ENCODE data around the gene NHLH1. TPM values are rescaled to one million over a fixed set of nuclear protein-coding genes. Genes with fewer than 3 reads are reported as not detected.

The NHLH1 gene
- total RNA-seq = not detected in 2 replicates

DNA sequence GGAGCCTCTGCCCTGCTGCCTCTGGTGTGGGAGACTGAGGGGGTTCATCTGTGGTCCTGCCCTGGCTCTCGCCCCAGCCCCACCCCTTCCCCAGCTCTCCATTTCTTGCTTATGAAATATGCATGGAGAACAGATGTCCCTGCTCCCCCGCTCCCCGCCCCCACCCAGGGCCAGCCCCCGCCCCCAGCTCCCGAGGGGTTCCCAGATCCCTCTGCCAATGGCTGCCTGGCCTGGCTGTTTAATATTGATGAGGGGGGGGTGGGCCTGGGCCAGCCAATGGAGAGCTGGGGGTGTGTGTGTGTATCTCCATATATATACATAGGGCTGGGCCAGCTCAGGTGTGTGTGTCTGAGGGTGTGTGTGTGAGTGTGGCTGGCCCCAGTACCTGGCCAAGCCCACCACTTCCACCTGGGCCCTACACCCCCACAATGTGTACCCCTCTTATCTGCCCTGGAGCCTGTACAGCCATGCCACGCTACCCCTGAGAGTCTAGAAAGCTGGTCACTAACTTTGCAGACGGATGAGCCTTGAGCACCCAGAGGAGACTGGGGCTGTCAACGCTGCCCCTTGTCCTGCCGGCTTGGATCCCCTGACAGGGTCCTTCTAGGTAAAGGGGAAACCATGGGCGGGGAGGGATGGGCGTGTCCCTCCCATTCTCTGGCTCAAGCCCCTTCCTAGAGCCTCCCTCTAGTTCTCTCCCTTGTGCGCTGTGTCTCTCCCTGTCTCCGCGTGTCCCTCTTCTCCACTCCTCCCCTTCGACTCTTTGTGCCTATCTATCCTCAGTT lies at the start of gene NHLH1:
NHLH1 (plus strand) TSS at position 341 of the 785 bp plus-strand sequence. CDS start 3,661 bp downstream, outside the sequence.

GRCh38 chr1:160342953-160343869 lies 23.7 kb upstream of the NHLH1 start, which contains the start of the genes COPA and NCSTN:
Gene COPA (minus strand): TSS chr1:160343250. CDS start chr1:160343170, 80 bp downstream.
Gene NCSTN (plus strand): TSS chr1:160343383. CDS start chr1:160343397, 14 bp downstream.

DNA sequence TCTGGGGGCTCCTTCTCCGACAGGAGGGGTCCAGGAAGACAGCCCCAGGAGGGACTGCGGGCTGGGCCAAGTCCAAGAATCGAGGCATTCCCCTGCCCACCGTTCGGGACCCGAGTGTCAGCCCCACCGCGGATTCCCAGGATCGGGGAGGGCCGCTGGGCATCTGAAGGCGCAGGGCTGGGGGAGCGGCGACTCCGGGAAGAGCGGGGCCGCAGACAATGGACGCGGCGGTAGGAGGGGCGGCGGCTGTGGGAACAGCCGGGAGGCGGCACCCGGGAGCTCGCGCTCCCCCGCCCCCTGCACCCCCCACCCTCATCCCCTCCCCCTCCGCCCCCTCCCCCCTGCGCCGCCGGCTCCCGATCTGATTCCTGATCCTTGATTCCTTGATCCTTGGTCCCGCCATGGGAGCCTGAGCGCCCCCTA lies 33.4 kb downstream of the NHLH1 start, which contains the start of gene VANGL2:
VANGL2 (plus strand) TSS at position 342 of the 423 bp plus-strand sequence. CDS start 15,274 bp downstream, outside the sequence.

Other genes starting within 250 kb of the NHLH1 start
- gene ATP1A4, start 215.5 kb upstream of the NHLH1 start, total RNA-seq = not detected in 2 replicates
- not detected in 2 replicates for gene CASQ1, start 176.5 kb upstream of the NHLH1 start, total RNA-seq
- gene PEA15, start 161.7 kb upstream of the NHLH1 start, total RNA-seq = 25.6 and 42.9 TPM in 2 replicates
- gene DCAF8, start 104.5 kb upstream of the NHLH1 start, total RNA-seq = 19.0 and 46.5 TPM in 2 replicates
- 30.6 and 63.0 TPM in 2 replicates for gene PEX19, start 81.9 kb upstream of the NHLH1 start, total RNA-seq
- gene COPA, start 23.8 kb upstream of the NHLH1 start, total RNA-seq = 80.3 and 112 TPM in 2 replicates
- 41.4 and 57.1 TPM in 2 replicates for gene NCSTN, start 23.7 kb upstream of the NHLH1 start, total RNA-seq
- gene VANGL2, start 33.5 kb downstream of the NHLH1 start, total RNA-seq = 9.9 and 16.4 TPM in 2 replicates
- gene SLAMF6, start 156.2 kb downstream of the NHLH1 start, total RNA-seq = not detected in 2 replicates
- not detected in 2 replicates for gene CD84, start 212.4 kb downstream of the NHLH1 start, total RNA-seq